NCI-H1694 treated with DMSO at 0.1 percent for 48 hours (cell line): ENCODE results near the gene NOA1.
"Not testable (repeated sequence)": the region's sequence is repeated elsewhere in the genome, so short reads cannot be mapped to it uniquely, and the experiment has no call there.

Experiments
- DNase-seq: peaks from one replicate; lab custom pipeline; 2025; lab: John Stamatoyannopoulos, UW

NOA1 gene

GRCh38 chr4:56958111-56958517, 19.3 kb downstream of the NOA1 start:
- DNase-seq, result peak; percentile 27

- DNase-seq, result no peak
These were observed 23.5 kb downstream of the NOA1 start for GRCh38 chr4:56953680-56954520.

- no peak for DNase-seq
These were observed 36.0 kb downstream of the NOA1 start for GRCh38 chr4:56941403-56941802.

GRCh38 chr4:56940971-56941370, 36.4 kb downstream of the NOA1 start:
- no peak for DNase-seq

- no peak for DNase-seq
These were observed 37.0 kb downstream of the NOA1 start for GRCh38 chr4:56940403-56940802.

- DNase-seq, result not testable (repeated sequence)
These were observed 37.6 kb downstream of the NOA1 start for GRCh38 chr4:56939826-56940225.

GRCh38 chr4:56937262-56937661, 40.1 kb downstream of the NOA1 start:
- DNase-seq, result no peak

GRCh38 chr4:56931924-56932323, 45.5 kb downstream of the NOA1 start:
- DNase-seq, result no peak

GRCh38 chr4:56930638-56931037, 46.8 kb downstream of the NOA1 start:
- no peak for DNase-seq

- DNase-seq, result no peak
These were observed 50.2 kb downstream of the NOA1 start for GRCh38 chr4:56927196-56927595.

GRCh38 chr4:56914977-56915376, 62.4 kb downstream of the NOA1 start:
- DNase-seq, result not testable (repeated sequence)

- no peak for DNase-seq
These were observed 63.1 kb downstream of the NOA1 start for GRCh38 chr4:56914336-56914735.
